Prostate gland (tissue), 2 donors: ENCODE data around the gene ZNF784. TPM values are rescaled to one million over a fixed set of nuclear protein-coding genes. Genes with fewer than 3 reads are reported as not detected.

Experiments used
- DNase-seq: peaks from one replicate; pipeline ENCODE4 v3.0.0-alpha.2; 2019; ENCODE audit warnings: low spot score
- H3K27ac ChIP-seq, 2 donors: fragments of 200-600 bp; sonication (generic); 2 replicates each; pipeline ENCODE4 v1.5.1; 2017 to 2019
- H3K27me3 ChIP-seq: fragments of 200-600 bp; sonication (generic); replicated peaks from 2 replicates; pipeline ENCODE4 v1.5.1; 2019; ENCODE audit not compliant: insufficient read depth
- H3K36me3 ChIP-seq, 2 donors: fragments of 200-600 bp; sonication (generic); 1 replicate in 1 of 2; 2 replicates in 1 of 2; pipeline versions ENCODE4 v1.5.1 to v1.8.1; 2017 to 2019
- H3K4me1 ChIP-seq: fragments of 200-600 bp; sonication (generic); replicated peaks from 2 replicates; pipeline ENCODE4 v1.5.1; 2019
- H3K4me3 ChIP-seq, 2 donors: fragments of 200-600 bp; sonication (generic); 2 replicates each; pipeline ENCODE4 v1.5.1; 2017 to 2019
- H3K9me3 ChIP-seq: fragments of 200-600 bp; sonication (generic); 2 replicates; pipeline ENCODE4 v1.5.1; 2017
- POLR2A ChIP-seq: fragments of 450-650 bp; IDR thresholded peaks from one replicate; pipeline ENCODE4 v1.6.1; 2016; ENCODE audit warnings: antibody characterized with exemption, mild to moderate bottlenecking
- POLR2AphosphoS5 ChIP-seq: sonication (generic); formaldehyde crosslinking; IDR thresholded peaks from one replicate; pipeline ENCODE4 v1.6.1; 2017; ENCODE audit warnings: antibody characterized with exemption
- WGBS: methylation state at CpG from one replicate; pipeline ENCODE4 v1.1.5; 2018; 5-methylcytosine and 5-hydroxymethylcytosine counted together
- intact Hi-C: fragments of 100-400 bp; cut with DNase I; formaldehyde crosslinking; loops from one replicate; pipeline ENCODE4 v1.14.2; 2022
- total RNA-seq, 2 donors: library from RNA; depleted of rRNA; stranded (reverse); fragments of >200 nt; gene quantifications; one replicate each; pipeline ENCODE4 v1.1.0, GENCODE V29; 2016
- TF ChIP-seq, protein P1 (sequence below), 4 experiments: fragments of 200-600 bp in 2 of 4; fragments of 450-650 bp in 2 of 4; sonication (generic) in 2 of 4; IDR thresholded peaks; 1 replicate in 3 of 4; 2 replicates in 1 of 4; pipeline ENCODE4 v1.5.1; 2016 to 2019; ENCODE audit warnings: antibody characterized with exemption in 4 of 4, mild to moderate bottlenecking in 2 of 4, moderate library complexity in 2 of 4

The ZNF784 gene
- total RNA-seq, 2 donors from 2014 or later: 8.9 to 17.2 TPM

DNA sequence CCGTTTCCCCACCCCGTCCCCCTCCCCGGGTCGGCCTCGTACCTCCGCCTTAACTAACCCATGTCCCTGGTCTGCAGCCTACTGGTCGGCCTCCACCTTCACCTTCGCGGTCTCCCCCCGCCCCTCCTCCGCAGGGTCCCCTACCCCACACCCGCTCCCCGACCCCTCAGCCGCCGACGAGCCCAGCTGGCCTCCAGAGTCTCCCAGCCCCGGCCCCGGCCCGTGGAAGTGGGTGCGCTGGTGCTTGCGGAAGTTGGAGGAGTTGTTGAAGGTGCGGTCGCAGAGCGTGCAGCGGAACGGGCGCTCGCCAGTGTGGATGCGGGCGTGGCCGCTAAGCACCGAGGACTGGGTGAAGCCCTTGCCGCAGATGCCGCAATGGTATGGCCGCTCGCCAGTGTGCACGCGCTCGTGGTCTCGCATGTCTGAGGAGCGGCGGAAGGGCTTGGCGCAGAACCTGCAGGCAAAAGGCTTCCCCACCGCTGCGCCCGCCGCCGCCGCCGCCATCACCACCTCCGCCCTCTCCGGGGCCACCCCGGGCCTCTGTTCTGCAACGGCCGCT lies 2.6 kb downstream of the ZNF784 start:
- H3K4me1 ChIP-seq: no peaks in the 10 kb centered on the region
- no peaks in the 10 kb centered on the region for H3K27me3 ChIP-seq
- intact Hi-C loops: no loop called here
- no peaks in the 10 kb centered on the region for H3K9me3 ChIP-seq
- DNase-seq: no peak
- H3K27ac ChIP-seq: no peak overlapping the region
- TF ChIP-seq, protein P1, sequence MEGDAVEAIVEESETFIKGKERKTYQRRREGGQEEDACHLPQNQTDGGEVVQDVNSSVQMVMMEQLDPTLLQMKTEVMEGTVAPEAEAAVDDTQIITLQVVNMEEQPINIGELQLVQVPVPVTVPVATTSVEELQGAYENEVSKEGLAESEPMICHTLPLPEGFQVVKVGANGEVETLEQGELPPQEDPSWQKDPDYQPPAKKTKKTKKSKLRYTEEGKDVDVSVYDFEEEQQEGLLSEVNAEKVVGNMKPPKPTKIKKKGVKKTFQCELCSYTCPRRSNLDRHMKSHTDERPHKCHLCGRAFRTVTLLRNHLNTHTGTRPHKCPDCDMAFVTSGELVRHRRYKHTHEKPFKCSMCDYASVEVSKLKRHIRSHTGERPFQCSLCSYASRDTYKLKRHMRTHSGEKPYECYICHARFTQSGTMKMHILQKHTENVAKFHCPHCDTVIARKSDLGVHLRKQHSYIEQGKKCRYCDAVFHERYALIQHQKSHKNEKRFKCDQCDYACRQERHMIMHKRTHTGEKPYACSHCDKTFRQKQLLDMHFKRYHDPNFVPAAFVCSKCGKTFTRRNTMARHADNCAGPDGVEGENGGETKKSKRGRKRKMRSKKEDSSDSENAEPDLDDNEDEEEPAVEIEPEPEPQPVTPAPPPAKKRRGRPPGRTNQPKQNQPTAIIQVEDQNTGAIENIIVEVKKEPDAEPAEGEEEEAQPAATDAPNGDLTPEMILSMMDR (IDR thresholded peaks at IDR 0.05): no peak
- TF ChIP-seq POLR2A (no peak), POLR2AphosphoS5 (no peak)
- no peak overlapping the region for H3K4me3 ChIP-seq
- H3K36me3 ChIP-seq: peaks cover 0 to under 1% of the 10 kb centered on the region in 2 donors
- 96% methylated on average over 48 of the region's 55 CpGs for WGBS

GRCh38 chr19:55621205-55621672 lies 3.1 kb downstream of the ZNF784 start:
- Histone ChIP-seq H3K4me3 (no peak overlapping the region), H3K4me1 (no peaks in the 10 kb centered on the region), H3K27me3 (no peaks in the 10 kb centered on the region), H3K9me3 (no peaks in the 10 kb centered on the region), H3K27ac (no peak overlapping the region), H3K36me3 (peaks cover 2 to 6% of the 10 kb centered on the region in 2 donors)
- intact Hi-C loops: no loop called here
- 69% methylated on average over 9 of the region's 9 CpGs for WGBS
- DNase-seq: no peak
- no peak for TF ChIP-seq POLR2A
- TF ChIP-seq, protein P1 (IDR thresholded peaks at IDR 0.05): no peak
- TF ChIP-seq POLR2AphosphoS5: no peak

DNA sequence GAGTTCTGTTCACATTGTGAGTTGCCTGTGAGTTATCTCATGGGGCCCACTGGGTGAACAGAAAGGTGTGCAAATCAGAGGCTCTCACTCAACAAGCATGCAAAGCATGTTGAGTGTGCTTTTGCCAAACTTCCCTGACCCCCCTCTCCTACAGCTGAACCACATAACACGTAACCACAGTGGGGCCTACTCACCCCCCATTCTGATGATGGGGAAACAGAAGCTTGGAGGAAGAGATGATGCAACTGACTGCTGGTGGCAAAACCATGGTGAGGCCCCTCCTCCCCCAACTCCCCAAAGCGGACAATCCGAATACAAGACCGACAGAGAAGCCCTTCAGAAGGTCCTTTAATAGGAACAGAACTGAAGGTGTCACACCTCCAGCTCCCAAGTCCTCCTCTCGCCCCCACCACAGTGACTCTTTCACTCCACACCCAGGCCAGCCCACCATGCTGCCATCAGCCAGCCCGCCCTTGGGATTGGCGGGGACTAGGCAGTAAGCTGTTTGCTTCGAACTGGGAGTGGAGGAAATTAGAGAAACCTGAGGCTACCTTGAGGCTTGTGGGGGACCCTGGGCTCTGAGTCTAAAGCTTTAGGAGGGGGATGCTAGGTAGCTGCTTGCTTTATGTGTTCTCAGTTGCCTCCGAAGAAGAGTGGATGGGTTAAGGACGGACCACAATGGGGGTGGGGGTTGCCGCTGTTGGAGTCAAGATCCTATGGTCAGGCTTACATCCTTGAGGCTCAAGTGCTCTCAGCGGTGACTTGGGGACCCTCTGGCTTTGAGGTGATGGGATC lies 3.8 kb downstream of the ZNF784 start:
- Histone ChIP-seq H3K27me3 (no peaks in the 10 kb centered on the region), H3K4me3 (no peak overlapping the region), H3K9me3 (no peaks in the 10 kb centered on the region), H3K36me3 (peaks cover 6 to 12% of the 10 kb centered on the region in 2 donors), H3K4me1 (no peaks in the 10 kb centered on the region), H3K27ac (no peak overlapping the region)
- TF ChIP-seq, protein P1 (IDR thresholded peaks at IDR 0.05): no peak
- TF ChIP-seq POLR2A (no peak), POLR2AphosphoS5 (no peak)
- WGBS: 88% methylated on average over 12 of the region's 12 CpGs
- intact Hi-C loops: no loop called here
- no peak for DNase-seq

DNA sequence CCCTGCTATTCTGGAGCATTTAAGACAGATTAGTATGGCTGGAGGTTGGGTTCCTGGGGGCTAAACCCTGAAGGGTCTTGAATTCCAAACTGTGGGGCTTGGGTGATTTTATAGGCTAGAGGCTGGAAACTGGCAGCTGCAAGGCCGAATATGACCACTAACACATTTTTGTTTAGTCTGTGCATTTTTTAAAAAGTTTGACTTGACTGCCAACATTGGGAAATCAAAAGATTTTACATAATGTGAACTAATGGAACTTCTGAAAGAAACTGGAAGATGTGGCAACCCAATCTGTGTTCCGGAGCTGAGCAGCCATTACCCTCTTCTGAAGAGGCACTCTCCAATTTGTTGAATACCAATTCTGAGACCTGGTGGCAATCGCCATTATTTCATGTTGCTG lies 5.1 kb downstream of the ZNF784 start:
- no peak overlapping the region for H3K27ac ChIP-seq
- DNase-seq: no peak
- TF ChIP-seq POLR2AphosphoS5 (no peak), POLR2A (no peak)
- TF ChIP-seq, protein P1 (IDR thresholded peaks at IDR 0.05): no peak
- 72% methylated on average over 3 of the region's 3 CpGs for WGBS
- H3K4me1 ChIP-seq: no peaks in the 10 kb centered on the region
- intact Hi-C loops: no loop called here
- H3K36me3 ChIP-seq: peaks cover 6 to 19% of the 10 kb centered on the region in 2 donors
- no peaks in the 10 kb centered on the region for H3K27me3 ChIP-seq
- no peaks in the 10 kb centered on the region for H3K9me3 ChIP-seq
- no peak overlapping the region for H3K4me3 ChIP-seq
